HG02885 (cell line): Measurements from ENCODE around the gene CCDC9B.

ENCODE experiments used
- ATAC-seq: cut with Tn5 transposase; IDR thresholded peaks from one replicate; pipeline ENCODE4 v1.9.1; 2021; ENCODE audit warnings: mild to moderate bottlenecking; ENCODE audit not compliant: unreplicated experiment, poor library complexity

CCDC9B gene

DNA sequence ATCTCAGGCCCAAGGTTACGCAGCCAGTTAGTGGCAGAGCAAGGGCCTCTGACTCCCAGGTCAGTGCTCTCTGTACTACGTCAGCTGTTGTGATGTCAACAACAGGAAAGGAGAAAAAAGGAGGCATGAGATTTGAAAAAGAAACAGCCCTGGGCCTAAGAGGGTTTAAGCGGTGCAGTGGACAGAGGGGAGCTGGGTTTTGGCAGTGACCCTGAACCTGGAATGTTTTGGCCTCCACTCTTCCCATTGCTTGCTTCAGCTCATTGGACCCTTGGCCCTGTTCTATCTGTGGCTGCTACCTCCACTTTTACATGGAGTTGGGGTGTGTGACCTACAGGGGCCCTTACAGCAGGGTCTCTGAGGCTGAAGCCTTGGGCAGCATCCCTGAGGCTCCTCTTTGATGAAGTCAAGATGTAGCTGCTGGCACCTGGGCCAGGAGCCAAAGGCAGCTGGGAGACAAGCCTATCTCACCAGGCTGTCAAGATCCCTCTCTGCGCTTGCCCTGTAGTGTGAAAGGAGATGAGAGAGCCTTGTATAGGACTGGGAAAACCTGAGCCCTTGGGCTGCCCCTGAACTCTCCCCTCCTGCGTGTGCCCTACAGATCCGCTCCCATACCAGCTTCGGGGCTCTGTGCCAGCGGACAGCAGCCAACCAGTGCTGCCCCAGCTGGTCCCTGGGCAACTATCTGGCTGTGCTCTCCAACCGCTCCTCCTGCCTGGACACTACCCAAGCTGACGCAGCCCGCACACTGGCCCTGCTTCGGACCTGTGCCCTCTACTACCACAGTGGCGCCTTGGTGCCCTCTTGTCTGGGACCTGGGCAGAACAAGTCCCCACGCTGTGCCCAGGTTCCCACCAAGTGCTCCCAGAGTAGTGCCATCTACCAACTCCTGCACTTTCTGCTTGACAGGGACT is 26.0 kb upstream of the CCDC9B start:
- ATAC-seq, result no peak

DNA sequence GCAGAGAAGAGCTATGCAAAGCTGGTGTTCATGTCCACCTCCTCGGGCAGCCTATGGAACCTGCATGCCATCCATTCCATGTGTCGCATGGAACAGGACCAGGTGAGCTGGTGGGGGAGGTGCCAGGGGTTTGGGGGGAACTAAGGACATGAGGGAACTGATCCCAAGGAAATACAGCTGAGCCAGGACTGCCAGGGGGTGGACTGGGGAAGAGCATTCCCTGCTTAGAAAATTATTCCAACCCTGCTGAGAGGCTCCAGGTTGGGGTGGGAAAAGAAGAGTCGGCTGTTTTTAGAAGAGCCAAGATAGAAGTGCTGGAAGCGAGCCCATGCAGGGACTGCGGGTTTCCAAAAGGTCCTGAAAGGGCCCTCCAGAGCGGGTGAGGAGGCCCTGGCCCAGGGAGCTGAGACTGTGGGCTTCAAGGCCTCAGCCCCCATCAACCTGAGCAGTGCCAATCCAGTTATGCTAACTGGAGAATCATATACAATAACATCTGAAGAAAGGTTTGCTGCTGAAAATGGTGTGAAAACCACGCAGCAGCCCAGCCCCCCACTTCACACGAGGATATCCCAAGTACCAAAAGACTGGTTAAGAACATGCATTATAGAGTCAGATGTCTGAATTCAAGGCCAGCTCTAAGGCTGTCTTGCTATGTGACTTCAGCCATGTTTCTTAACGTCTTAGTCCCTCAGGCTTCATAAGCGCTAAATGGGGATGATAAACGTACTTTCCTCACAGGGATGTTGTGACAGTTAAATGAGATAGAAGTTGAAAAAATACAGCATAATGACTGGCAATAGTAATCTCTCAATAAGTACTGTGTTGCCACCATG is 25.1 kb upstream of the CCDC9B start:
- ATAC-seq, result no peak

DNA sequence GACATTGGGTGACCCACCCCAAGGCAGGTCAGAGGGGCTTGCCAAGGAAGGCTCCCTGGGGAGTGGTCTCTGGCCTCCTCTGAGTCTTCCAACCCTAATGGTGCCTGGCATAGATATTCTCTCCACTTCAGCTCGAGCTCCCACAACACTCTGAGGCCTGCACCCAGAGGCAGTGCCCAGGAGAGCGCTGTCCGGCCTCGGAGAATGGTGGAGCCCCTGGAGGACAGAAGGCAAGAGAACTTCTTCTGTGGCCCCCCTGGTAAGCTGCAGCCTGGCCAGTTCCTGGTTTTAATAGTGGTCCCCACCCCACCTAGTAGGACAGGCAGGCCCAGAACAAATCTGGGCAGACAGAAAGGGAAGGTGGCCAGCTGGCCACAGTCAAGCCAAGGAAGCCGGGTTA is 24.3 kb upstream of the CCDC9B start:
- ATAC-seq, result no peak

GRCh38 chr15:40364251-40364650 is 23.5 kb upstream of the CCDC9B start:
- ATAC-seq, result no peak

DNA sequence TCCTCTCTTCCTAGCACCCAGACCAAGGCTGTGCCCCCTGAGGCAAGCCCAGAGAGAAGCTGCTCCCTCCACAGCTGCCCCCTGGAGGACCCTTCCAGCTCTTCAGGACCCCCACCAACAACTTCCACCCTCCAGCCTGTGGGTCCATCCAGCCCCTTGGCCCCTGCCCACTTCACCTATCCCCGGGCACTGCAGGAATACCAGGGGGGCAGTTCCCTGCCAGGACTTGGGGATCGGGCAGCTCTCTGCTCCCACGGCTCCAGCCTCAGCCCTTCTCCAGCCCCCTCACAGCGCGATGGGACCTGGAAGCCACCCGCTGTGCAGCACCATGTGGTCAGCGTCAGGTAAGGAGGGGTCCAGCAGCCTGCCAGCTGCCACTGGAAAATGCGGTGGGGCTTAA is 22.9 kb upstream of the CCDC9B start:
- ATAC-seq, result no peak

DNA sequence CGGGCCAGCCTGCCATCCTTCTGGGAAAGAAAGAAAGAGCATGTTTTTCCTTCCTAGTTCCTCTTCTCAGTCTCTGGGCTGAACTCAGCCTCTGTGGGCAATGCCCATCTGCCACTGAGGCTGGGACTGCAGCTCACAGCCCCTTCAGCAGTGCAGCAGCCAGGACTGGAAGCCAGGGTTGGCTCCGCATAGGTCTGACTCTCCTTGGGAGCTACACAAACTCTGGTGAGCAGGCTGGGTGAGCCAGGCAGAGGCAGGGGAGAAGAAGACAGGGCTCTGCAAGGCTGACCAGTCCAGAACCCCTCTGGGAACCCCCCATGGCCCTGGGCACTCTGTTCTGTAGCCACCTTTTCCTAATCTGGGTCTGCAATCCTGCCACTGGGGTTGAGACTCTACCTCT is 20.9 kb upstream of the CCDC9B start:
- no peak for ATAC-seq

DNA sequence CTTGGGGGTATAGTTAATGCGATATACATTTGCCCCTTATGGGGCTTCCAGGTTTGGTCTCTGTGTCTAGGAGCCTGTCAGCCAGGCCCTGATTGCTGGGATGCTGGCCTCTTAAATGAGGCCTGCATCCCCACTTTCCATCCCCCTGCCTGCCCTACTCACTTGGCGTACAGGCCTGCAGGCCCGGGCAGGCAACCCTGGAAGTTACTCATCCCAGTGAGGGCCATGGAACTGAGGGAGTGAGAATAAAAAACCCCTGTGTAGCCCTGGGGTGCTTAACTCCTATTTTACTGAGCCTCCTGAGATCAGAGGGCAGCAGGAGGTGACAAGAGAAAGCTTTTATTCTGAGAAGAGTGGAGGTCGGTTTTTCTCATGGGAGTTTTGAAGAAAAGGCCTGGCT is 19.3 kb upstream of the CCDC9B start:
- no peak for ATAC-seq

DNA sequence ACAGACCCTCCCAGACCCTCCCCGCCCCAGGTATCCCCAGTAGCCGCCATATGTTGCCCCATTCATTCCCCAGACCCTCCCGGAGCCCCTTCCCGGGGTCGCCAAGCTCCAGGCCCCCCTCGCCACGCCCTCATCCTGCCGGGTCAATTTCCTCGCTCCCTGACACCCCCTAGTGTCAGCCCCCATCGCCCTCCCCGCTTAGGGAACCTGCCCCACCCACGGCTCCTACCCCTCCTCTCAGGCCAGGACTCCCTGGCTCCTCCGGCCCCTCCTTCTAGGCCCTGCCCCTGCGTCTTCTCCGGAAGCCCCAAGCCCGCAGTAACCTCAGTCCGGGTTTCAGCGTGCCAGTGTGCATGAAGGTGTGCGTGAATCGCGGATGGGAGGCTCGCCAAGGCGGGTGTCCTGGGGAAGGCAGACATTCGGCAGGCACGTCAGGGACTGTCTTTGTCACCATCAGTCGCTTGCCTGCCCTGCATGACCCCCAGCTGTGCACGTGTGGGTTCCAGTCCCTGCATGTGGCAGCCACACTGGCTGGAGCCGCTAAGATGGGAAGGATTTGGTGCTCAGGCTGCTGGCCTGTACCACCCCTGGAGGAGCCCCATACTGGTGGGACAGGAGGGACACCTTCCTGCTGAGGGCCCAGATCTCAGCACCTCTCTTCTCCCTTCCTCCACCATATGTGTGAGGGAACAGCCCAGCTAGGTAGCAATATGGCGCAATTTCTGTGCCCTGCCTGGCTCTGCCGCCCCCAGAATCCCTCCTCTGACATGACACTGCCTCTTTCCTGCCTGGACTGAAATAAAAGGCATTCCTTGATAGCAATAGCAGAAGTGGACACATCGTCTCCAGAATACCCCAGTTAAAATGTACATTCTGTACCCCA is 18.0 kb upstream of the CCDC9B start:
- ATAC-seq, result peak; percentile 27

DNA sequence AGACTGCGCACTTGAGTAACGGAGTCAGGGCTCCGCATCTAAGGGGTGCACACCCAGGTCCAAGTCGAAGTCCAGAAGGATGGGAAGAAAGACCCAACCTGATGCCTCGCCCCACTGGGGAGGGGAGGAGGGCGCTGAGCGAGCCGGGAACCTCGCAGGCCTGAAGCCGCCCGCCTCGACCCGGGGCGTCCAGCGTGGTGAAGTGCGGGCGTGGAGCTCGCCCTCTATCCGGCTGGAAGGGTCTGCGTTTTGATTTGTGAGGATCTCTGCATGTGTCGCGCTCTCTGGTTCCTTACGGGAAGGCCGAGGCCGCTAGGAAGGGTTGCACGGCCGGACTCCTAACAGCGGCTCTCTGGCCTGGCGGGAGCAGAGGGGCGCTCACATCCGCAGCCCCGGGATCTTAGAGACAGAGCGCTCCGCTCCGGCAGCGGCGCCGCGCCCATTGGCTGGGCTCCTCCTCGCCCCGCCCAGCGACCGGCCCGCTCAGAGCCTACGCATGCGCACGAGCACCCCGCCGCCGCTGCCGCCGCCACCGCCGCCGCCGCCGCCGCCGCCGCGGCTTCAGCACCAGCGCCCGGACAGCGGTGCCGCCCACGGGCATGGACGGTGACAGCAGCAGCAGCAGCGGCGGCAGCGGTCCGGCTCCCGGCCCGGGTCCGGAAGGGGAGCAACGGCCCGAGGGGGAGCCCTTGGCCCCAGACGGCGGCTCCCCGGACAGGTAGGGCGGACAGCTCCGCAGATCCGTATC is 17.2 kb upstream of the CCDC9B start, which contains the start of gene DISP2:
DISP2 (plus strand) TSS at position 497 of the 748 bp plus-strand sequence; CDS start at position 600, 103 bp downstream.
- peak; percentile 89 for ATAC-seq

DNA sequence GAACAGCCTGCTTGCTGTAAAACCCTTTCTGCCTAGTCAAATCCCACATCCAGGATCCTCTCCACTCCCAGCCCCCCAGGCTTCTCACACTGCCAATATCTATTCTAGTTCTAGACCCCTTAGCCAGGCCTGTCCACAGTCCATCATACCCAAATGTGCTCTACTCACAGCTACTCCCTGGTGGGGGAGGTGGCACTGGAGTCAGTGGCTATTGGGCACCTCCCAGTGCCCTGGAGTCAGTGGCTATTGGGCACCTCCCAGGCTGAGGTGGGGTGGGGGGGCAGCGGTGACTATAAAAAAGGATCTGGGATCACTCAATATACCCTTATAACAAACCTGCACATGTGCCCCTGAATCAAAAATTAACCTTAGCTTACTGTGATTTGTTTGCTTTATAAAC is 16.5 kb upstream of the CCDC9B start:
- no peak for ATAC-seq

GRCh38 chr15:40355976-40356585 is 15.3 kb upstream of the CCDC9B start:
- no peak for ATAC-seq

GRCh38 chr15:40354408-40355171 is 13.9 kb upstream of the CCDC9B start:
- no peak for ATAC-seq

GRCh38 chr15:40353697-40354096 is 13.0 kb upstream of the CCDC9B start:
- ATAC-seq, result no peak

DNA sequence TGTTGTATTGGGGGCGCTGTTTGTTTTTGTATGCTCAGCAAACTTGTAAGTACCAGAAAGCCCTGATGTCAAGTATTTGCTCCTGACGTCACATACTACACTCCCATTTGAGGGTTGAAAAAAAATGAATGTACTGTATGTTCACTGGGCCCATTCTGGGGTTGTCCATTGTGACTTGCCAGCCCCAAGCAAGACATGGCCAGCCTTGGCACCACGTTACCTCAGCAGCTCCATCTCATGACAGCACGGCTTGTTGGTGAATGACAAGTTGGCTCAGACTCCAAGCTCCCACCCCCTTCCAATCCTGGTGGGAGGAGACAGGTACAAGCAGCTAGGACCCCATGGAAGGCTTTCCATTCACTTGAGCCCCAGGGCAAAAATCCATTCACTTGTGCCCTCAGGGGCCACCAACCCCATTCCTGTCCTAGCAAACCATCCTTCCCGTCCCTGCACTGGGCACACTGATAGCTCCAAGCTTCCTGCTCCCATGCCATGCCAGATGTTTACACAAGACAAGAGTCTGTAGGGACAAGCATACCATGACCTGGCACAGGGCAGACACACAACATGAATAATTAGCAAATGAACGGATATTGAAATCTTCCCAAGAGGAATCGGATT is 11.7 kb upstream of the CCDC9B start:
- ATAC-seq, result no peak

- no peak for ATAC-seq
These were observed 8.4 kb upstream of the CCDC9B start for GRCh38 chr15:40349163-40349562.

DNA sequence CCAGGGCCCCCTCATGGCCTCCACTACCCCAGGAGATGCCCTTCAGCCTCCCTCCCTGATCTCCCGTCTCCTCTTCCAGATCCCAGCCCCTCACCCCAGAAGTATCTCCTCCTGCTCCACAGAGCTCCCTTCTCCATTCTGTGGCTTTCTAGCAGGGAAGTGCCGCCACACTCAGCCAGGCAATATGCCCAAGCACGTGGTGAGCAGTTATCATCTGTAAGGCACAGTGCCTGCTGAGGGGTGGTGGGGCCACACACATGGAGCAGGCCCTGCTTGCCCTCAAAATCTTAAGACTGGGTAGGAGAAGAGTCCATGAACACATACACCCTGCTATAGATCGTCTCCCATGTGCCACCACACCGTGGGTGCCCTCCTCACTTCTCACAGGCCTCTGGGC is 7.7 kb upstream of the CCDC9B start:
- ATAC-seq, result no peak

DNA sequence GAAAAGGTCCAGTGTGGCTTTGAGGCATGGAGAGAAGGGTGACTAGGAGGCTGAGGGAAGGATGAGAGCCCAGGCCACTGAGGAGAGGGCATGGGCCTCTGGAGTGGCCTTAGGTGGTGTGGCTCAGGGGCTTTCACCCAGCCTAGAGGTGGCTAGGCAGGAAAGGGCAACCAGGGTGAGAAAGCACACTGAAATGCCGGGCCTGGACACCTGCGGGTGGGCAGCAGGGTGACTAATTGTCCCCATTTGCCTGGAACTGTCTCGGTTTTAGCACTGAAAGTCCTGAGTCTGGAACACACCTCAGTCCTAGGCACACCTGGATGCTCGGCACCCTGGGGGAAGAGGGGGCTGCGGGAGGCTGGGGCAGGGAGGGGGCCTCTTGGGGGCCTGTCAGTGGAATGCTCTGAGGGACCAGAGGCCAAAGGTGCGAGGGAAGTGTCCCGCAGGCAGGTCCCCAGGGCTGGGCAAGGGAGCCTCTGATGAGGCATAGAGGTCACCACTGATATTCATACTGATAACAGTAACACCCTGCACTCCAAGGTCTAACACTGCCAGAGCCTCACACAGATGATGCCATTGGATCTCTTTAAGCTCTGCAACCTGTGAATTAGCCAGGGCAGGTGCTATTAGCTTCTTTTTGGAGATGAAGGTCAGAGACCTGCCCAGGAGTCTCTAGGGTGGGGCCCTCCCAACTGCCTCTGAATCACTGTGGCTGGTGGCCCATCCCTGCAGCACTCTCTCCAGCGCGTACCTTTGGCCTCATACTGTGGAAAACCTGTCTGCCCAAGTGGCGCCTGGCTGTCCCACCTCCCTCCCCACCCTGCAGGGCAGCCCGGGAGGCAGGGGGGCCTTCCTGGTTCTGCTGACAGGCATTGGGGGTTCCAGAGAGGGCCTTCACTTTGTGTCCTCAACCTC is 7.1 kb upstream of the CCDC9B start:
- ATAC-seq, result no peak
